ENCODE measurements around the gene OTOGL.

GRCh38 chr12:80170915-80171314, 71.6 kb downstream of the OTOGL start:
- TF ChIP-seq CTCF (IDR thresholded peaks at IDR 0.05; ENCODE audit: low read depth, low read length) = no peak
- TF ChIP-seq POLR2A (IDR thresholded peaks at IDR 0.05; ENCODE audit: extremely low read depth, insufficient read length) = no peak
- no peak for TF ChIP-seq MAX (IDR thresholded peaks at IDR 0.05; ENCODE audit: low read depth, low read length)
